BE2C (cell line): ENCODE results near the gene ANKRD1.
"Not testable (repeated sequence)": the region's sequence is repeated elsewhere in the genome, so short reads cannot be mapped to it uniquely, and the experiment has no call there.

Experiments
- DNase-seq: peaks from one replicate; pipeline ENCODE4 v3.0.0-alpha.2; 2020
- H3K27me3 ChIP-seq: fragments of 250-450 bp; sonication (Bioruptor Pico); 2 replicates; pipeline ENCODE4 v1.5.1; 2020; ENCODE audit warnings: mild to moderate bottlenecking
- H3K36me3 ChIP-seq: fragments of 250-450 bp; sonication (Bioruptor Pico); 2 replicates; pipeline ENCODE4 v1.5.1; 2020; ENCODE audit warnings: mild to moderate bottlenecking
- H3K4me1 ChIP-seq: fragments of 250-450 bp; sonication (Bioruptor Pico); 2 replicates; pipeline ENCODE4 v1.5.1; 2020
- H3K4me3 ChIP-seq: 2 replicates; pipeline ENCODE4 v1.5.1; 2011; ENCODE audit warnings: low read depth, low read length
- H3K9me3 ChIP-seq: fragments of 250-450 bp; sonication (Bioruptor Pico); 2 replicates; pipeline ENCODE4 v1.5.1; 2020
- TF ChIP-seq, protein P1 (sequence below): IDR thresholded peaks from 2 replicates; pipeline ENCODE4 v1.5.1; 2012; ENCODE audit warnings: mild to moderate bottlenecking, low read depth, low read length

Gene ANKRD1

DNA sequence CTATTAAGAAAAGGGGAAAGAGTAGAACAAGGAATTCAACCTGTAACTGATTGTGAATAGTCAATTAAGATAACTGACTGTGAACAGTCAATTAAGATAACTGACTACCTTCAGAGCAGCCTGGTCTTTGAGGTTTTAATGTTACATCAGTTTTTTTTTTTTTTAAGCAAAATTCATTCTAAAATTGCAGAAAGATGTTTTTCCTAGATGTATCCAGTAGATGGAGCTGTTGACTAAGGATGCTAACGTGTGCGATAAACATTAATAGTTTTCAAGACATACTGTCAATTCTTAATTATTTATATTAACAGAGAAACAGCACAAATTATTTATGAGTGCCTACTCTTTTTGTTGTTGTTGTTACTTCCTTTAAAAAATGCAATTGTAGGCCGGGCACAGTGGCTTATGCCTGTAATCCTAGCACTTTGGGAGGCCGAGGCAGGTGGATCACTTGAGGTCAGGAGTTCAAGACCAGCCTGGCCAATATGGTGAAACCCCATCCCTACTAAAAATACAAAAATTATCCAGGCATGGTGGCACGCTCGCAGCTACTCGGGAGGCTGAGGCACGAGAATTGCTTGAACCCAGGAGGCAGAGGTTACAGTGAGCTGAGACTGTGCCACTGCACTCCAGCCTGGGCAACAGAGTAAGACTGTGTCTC, 40.7 kb downstream of the ANKRD1 start:
- peaks cover 19% of the 10 kb centered on the region for H3K36me3 ChIP-seq
- H3K9me3 ChIP-seq, H3K4me1 ChIP-seq, DNase-seq, H3K27me3 ChIP-seq, H3K4me3 ChIP-seq: not testable (repeated sequence)
- TF ChIP-seq, protein P1, sequence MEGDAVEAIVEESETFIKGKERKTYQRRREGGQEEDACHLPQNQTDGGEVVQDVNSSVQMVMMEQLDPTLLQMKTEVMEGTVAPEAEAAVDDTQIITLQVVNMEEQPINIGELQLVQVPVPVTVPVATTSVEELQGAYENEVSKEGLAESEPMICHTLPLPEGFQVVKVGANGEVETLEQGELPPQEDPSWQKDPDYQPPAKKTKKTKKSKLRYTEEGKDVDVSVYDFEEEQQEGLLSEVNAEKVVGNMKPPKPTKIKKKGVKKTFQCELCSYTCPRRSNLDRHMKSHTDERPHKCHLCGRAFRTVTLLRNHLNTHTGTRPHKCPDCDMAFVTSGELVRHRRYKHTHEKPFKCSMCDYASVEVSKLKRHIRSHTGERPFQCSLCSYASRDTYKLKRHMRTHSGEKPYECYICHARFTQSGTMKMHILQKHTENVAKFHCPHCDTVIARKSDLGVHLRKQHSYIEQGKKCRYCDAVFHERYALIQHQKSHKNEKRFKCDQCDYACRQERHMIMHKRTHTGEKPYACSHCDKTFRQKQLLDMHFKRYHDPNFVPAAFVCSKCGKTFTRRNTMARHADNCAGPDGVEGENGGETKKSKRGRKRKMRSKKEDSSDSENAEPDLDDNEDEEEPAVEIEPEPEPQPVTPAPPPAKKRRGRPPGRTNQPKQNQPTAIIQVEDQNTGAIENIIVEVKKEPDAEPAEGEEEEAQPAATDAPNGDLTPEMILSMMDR = peak; percentile 60

DNA sequence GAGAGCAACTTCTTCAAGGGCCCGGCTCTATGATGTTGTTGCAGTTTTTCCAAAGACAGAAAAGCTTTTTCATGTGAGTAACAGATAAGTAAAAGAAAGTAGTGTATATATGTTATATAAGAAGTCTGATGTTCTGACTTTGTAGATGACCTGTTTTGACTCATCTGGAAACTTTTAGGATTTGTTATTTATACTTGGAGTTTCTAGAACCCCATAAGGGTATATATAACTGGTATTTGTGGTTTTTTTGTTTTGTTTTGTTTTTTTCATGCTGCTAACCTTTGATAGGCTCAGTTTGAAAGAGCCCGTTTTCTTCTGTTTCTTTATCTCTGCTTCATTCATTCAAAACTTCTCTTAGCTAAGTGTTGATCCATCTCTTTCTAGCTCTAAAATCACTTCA, 41.8 kb downstream of the ANKRD1 start:
- Histone ChIP-seq H3K4me3 (no peak overlapping the region), H3K4me1 (no peaks in the 10 kb centered on the region), H3K9me3 (no peaks in the 10 kb centered on the region), H3K36me3 (peaks cover 19% of the 10 kb centered on the region), H3K27me3 (no peaks in the 10 kb centered on the region)
- TF ChIP-seq, protein P1 = no peak
- no peak for DNase-seq

- H3K27me3 ChIP-seq = no peaks in the 10 kb centered on the region
- H3K4me3 ChIP-seq = peak overlapping the region; percentile 90
- TF ChIP-seq, protein P1 = no peak
- H3K4me1 ChIP-seq = no peaks in the 10 kb centered on the region
- H3K36me3 ChIP-seq = peaks cover 8% of the 10 kb centered on the region
- DNase-seq = no peak
- no peaks in the 10 kb centered on the region for H3K9me3 ChIP-seq
Measured at GRCh38 chr10:90872648-90873020, 48.3 kb downstream of the ANKRD1 start.

DNA sequence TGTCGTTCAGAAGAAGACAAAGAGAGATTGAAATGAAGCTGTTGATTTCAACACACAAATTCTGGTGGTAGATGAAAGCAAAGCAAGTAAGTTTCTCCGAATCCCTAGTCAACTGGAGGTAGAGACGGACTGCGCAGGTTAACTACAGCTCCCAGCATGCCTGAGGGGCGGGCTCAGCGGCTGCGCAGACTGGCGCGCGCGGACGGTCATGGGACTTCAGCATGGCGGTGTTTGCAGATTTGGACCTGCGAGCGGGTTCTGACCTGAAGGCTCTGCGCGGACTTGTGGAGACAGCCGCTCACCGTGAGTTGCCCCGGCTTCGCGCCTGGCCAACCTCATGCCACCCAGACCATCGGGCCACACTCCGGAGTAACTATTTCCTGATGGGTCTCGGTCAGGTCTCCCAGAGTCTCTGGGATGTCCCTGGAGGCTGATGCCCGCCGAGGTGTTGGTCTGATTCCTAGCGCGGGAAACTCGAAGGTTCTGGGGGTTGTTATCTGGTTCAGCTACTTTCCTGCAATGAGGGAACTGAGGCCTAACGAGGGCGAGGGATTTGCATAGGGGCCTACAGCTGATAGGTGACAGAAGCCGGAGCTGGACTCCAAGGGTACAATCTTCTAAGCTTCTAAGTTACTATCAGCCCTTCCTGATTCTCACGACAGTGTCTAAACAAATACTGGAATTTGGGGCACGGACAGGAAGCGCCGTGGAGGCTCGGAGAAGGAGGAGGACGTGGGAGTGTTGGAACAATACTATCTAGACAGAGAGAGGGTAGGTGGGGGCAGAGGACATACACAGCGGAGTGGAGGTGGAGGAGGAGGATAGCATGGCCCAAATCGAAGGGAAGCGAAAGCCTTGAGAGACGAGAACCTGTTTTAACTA, 48.9 kb downstream of the ANKRD1 start, which contains the start of gene RPP30:
Gene RPP30 (plus strand): TSS at position 209 of the 882 bp plus-strand sequence. CDS start 13 bp downstream, at position 222.
- peak within 1 kb of the TSS; percentile 90 for H3K4me3 ChIP-seq
- no peaks in the 10 kb centered on the region for H3K27me3 ChIP-seq
- no peaks in the 10 kb centered on the region for H3K9me3 ChIP-seq
- H3K4me1 ChIP-seq = no peaks in the 10 kb centered on the region
- peak; percentile 88 for DNase-seq
- TF ChIP-seq, protein P1 = no peak
- H3K36me3 ChIP-seq = peaks cover 8% of the 10 kb centered on the region

DNA sequence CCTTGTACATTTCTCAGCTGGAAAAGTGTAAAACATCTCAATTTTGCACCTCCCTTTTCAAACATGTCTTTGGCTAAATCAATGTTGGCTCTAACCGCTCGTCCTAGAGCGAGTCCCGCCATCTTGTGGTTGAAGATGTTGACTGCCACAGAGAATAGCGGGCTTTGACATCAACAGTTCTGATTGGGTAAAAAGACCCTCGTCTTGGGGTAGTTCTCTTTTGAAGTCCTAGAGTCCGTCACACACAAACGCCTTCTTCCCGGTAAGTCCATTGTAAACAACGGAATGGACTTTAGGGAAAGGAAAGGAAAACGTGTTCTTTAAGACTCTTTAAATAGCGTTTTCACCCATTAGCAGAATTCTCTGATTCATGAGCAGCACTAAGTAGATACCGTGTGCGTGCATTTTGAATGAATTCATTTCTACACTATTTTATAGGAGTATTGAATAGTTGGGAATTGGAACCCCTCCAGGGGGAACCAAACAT, 49.6 kb downstream of the ANKRD1 start:
- TF ChIP-seq, protein P1 = peak; percentile 78
- Histone ChIP-seq H3K36me3 (peaks cover 8% of the 10 kb centered on the region), H3K4me3 (peak overlapping the region; percentile 90), H3K27me3 (no peaks in the 10 kb centered on the region; the same call in 1 of the 2 replicates), H3K9me3 (no peaks in the 10 kb centered on the region), H3K4me1 (no peaks in the 10 kb centered on the region)
- peak; percentile 71 for DNase-seq
